Endodermal cell (in vitro differentiated cells): ENCODE measurements around the gene BFAR. TPM values are rescaled to one million over a fixed set of nuclear protein-coding genes. Genes with fewer than 3 reads are reported as not detected.

Experiments
- DNase-seq: peaks from one replicate; pipeline ENCODE4 v3.0.0-alpha.2; 2017
- H3K27ac ChIP-seq: 2 replicates; pipeline ENCODE4 v1.5.1; 2013; ENCODE audit warnings: mild to moderate bottlenecking, low read depth, low read length, moderate library complexity
- H3K27me3 ChIP-seq: 2 replicates; pipeline ENCODE4 v1.6.1; 2013; ENCODE audit warnings: mild to moderate bottlenecking, low read length, moderate library complexity; ENCODE audit not compliant: insufficient read depth, control insufficient read depth, poor library complexity, severe bottlenecking
- H3K36me3 ChIP-seq: 2 replicates; pipeline ENCODE4 v1.7.0; 2013; ENCODE audit warnings: mild to moderate bottlenecking, low read length, moderate library complexity; ENCODE audit not compliant: control insufficient read depth, insufficient read depth
- H3K4me1 ChIP-seq: one replicate; pipeline ENCODE4 v1.7.0; 2013; ENCODE audit warnings: low read length; ENCODE audit not compliant: control insufficient read depth, insufficient read depth
- H3K4me3 ChIP-seq: 2 replicates; pipeline ENCODE4 v1.5.1; 2013; ENCODE audit warnings: mild to moderate bottlenecking, low read length, moderate library complexity
- H3K9ac ChIP-seq: 2 replicates; pipeline ENCODE4 v1.6.1; 2013; ENCODE audit warnings: mild to moderate bottlenecking, low read length, moderate library complexity; ENCODE audit not compliant: poor library complexity, severe bottlenecking; ENCODE audit errors: extremely low read depth
- H3K9me3 ChIP-seq: 2 replicates; pipeline ENCODE4 v1.6.1; 2013; ENCODE audit warnings: mild to moderate bottlenecking, low read length, moderate library complexity; ENCODE audit not compliant: control insufficient read depth
- H3K27ac Mint-ChIP-seq: 2 replicates; pipeline ENCODE4 v1.8.0; 2020; ENCODE audit warnings: mixed read lengths
- H3K27me3 Mint-ChIP-seq: 2 replicates; pipeline ENCODE4 v1.8.0; 2021; ENCODE audit warnings: mild to moderate bottlenecking, mixed read lengths; ENCODE audit not compliant: insufficient read depth
- H3K36me3 Mint-ChIP-seq: 2 replicates; pipeline ENCODE4 v1.8.0; 2020; ENCODE audit warnings: low read depth, mixed read lengths
- H3K4me1 Mint-ChIP-seq: 2 replicates; pipeline ENCODE4 v1.8.0; 2020; ENCODE audit warnings: mixed read lengths
- H3K4me3 Mint-ChIP-seq: 2 replicates; pipeline ENCODE4 v1.8.0; 2020; ENCODE audit warnings: mild to moderate bottlenecking, moderate library complexity, mixed read lengths
- H3K9me3 Mint-ChIP-seq: 2 replicates; pipeline ENCODE4 v1.8.0; 2020; ENCODE audit warnings: mild to moderate bottlenecking, mixed read lengths
- WGBS, 2 experiments: methylation state at CpG; one replicate each; pipeline versions ENCODE4 v1.1.5 to v1.1.7; 2013; ENCODE audit warnings: missing lambda C conversion rate in 2 of 2, mixed read lengths in 1 of 2; ENCODE audit not compliant: insufficient coverage in 1 of 2, insufficient read length in 1 of 2; 5-methylcytosine and 5-hydroxymethylcytosine counted together
- total RNA-seq, 2 donors: library from RNA; stranded (reverse); fragmentation: NEBNext Ultra II Directional in 1 of 2; extraction: Animal tissue kit (Norgen Biotek cat#: 25700) in 1 of 2; gene quantifications; 2 replicates in 1 of 2; 3 replicates in 1 of 2; pipeline ENCODE4 v1.2.1, GENCODE V29; 2021
- TF ChIP-seq, protein P1 (sequence below): fragments of 200-600 bp; sonication (generic); conservative IDR thresholded peaks from 2 replicates; pipeline ENCODE4 v1.5.0; 2021; ENCODE audit warnings: antibody characterized with exemption, mild to moderate bottlenecking

BFAR gene
- total RNA-seq, 2 donors from 2014 or later = 60.1 to 73.3 TPM

- TF ChIP-seq, protein P1, sequence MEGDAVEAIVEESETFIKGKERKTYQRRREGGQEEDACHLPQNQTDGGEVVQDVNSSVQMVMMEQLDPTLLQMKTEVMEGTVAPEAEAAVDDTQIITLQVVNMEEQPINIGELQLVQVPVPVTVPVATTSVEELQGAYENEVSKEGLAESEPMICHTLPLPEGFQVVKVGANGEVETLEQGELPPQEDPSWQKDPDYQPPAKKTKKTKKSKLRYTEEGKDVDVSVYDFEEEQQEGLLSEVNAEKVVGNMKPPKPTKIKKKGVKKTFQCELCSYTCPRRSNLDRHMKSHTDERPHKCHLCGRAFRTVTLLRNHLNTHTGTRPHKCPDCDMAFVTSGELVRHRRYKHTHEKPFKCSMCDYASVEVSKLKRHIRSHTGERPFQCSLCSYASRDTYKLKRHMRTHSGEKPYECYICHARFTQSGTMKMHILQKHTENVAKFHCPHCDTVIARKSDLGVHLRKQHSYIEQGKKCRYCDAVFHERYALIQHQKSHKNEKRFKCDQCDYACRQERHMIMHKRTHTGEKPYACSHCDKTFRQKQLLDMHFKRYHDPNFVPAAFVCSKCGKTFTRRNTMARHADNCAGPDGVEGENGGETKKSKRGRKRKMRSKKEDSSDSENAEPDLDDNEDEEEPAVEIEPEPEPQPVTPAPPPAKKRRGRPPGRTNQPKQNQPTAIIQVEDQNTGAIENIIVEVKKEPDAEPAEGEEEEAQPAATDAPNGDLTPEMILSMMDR = no peak
- Mint-ChIP-seq H3K27me3 (no peaks in the 10 kb centered on the region), H3K36me3 (peaks cover 57% of the 10 kb centered on the region), H3K9me3 (no peaks in the 10 kb centered on the region), H3K27ac (no peak overlapping the region), H3K4me3 (no peak overlapping the region), H3K4me1 (no peaks in the 10 kb centered on the region)
- Histone ChIP-seq H3K9ac (no peak overlapping the region), H3K4me3 (no peak overlapping the region), H3K27me3 (no peaks in the 10 kb centered on the region), H3K9me3 (no peaks in the 10 kb centered on the region), H3K36me3 (peaks cover 81% of the 10 kb centered on the region), H3K4me1 (no peaks in the 10 kb centered on the region), H3K27ac (no peak overlapping the region)
- no peak for DNase-seq
- WGBS, 2 experiments = 87 to 91% methylated on average over 4 to 6 of the region's 6 CpGs
Measured at GRCh38 chr16:14606102-14606501, 26.6 kb upstream of the BFAR start.

- WGBS, 2 experiments = 93 to 100% methylated on average over 2 to 4 of the region's 4 CpGs
Measured at GRCh38 chr16:14608111-14608566, 24.6 kb upstream of the BFAR start.

GRCh38 chr16:14608604-14609003, 24.1 kb upstream of the BFAR start:
- H3K4me1 ChIP-seq = no peaks in the 10 kb centered on the region
- Mint-ChIP-seq H3K4me3 (no peak overlapping the region), H3K27me3 (no peaks in the 10 kb centered on the region), H3K9me3 (no peaks in the 10 kb centered on the region), H3K36me3 (peaks cover 46% of the 10 kb centered on the region), H3K27ac (peak overlapping the region; percentile 10), H3K4me1 (no peaks in the 10 kb centered on the region)
- H3K27me3 ChIP-seq = no peaks in the 10 kb centered on the region
- peaks cover 73% of the 10 kb centered on the region for H3K36me3 ChIP-seq
- DNase-seq = no peak
- H3K9ac ChIP-seq = no peak overlapping the region
- no peak overlapping the region for H3K27ac ChIP-seq
- H3K4me3 ChIP-seq = no peak overlapping the region
- TF ChIP-seq, protein P1 = no peak
- no peaks in the 10 kb centered on the region for H3K9me3 ChIP-seq
- 88 to 96% methylated on average over 5 to 6 of the region's 6 CpGs for WGBS, 2 experiments

More at GRCh38 chr16:14608111-14608566, 24.6 kb upstream of the BFAR start:
- Mint-ChIP-seq H3K27ac (no peak overlapping the region), H3K27me3 (no peaks in the 10 kb centered on the region), H3K9me3 (no peaks in the 10 kb centered on the region), H3K4me1 (no peaks in the 10 kb centered on the region), H3K4me3 (no peak overlapping the region), H3K36me3 (peaks cover 47% of the 10 kb centered on the region)
- no peak overlapping the region for H3K9ac ChIP-seq
- peaks cover 75% of the 10 kb centered on the region for H3K36me3 ChIP-seq
- no peak for DNase-seq
- no peaks in the 10 kb centered on the region for H3K4me1 ChIP-seq
- no peaks in the 10 kb centered on the region for H3K9me3 ChIP-seq
- no peak overlapping the region for H3K27ac ChIP-seq
- no peaks in the 10 kb centered on the region for H3K27me3 ChIP-seq
- H3K4me3 ChIP-seq = no peak overlapping the region
- TF ChIP-seq, protein P1 = no peak
